GM12891 (cell line): Measurements from ENCODE around the gene LUC7L.

Experiments
- PAX5 ChIP-seq: IDR thresholded peaks from 2 replicates; pipeline ENCODE4 v1.6.1; 2011; ENCODE audit warnings: low read length, moderate library complexity, mild to moderate bottlenecking; ENCODE audit not compliant: insufficient read depth, severe bottlenecking
- POLR2A ChIP-seq: IDR thresholded peaks from 2 replicates; pipeline ENCODE4 v1.6.1; 2011; ENCODE audit warnings: low read depth, low read length, control low read depth
- POLR2AphosphoS5 ChIP-seq: IDR thresholded peaks from 2 replicates; pipeline ENCODE4 v1.6.1; 2011; ENCODE audit warnings: low read depth, low read length, control low read depth
- POU2F2 ChIP-seq: IDR thresholded peaks from 2 replicates; pipeline ENCODE4 v1.6.1; 2011; ENCODE audit warnings: low read depth, mild to moderate bottlenecking, control low read depth, low read length, moderate library complexity
- SPI1 ChIP-seq: IDR thresholded peaks from 2 replicates; pipeline ENCODE4 v1.6.1; 2011; ENCODE audit warnings: low read depth, low read length, control low read depth
- TAF1 ChIP-seq: IDR thresholded peaks from 2 replicates; pipeline ENCODE4 v1.6.1; 2011; ENCODE audit warnings: low read depth, low read length, control low read depth

DNA sequence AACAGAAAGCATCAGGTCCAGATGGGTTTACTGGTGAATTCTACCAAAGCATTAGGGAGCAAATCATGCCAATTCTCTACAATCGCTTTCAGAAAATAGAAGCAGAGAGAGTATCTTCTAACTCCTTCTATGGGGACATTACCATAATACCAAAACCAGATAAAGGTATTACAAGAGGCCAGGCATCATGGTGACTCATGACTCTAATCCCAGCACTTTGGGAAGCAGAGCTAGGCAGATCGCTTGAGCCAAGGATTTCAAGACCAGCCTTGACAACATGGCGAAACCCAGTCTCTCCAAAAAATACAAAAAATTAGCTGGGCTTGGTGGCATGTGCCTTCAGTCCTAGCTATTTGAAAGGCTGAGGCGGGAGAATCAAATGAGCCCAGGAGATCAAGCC lies 26.0 kb downstream of the LUC7L start:
- TF ChIP-seq POLR2AphosphoS5 (no peak), TAF1 (no peak), POLR2A (no peak), SPI1 (no peak), POU2F2 (no peak), PAX5 (no peak)
